HepG2 (cell line): ENCODE results near the gene HRG. TPM values are rescaled to one million over a fixed set of nuclear protein-coding genes. Genes with fewer than 3 reads are reported as not detected.

ENCODE experiments used
- AFF4 ChIP-seq: sonication (generic); formaldehyde crosslinking; IDR thresholded peaks from 2 replicates; pipeline ENCODE4 v1.4.0; 2020; ENCODE audit warnings: missing genetic modification reagents
- BRF2 ChIP-seq: sonication (generic); formaldehyde crosslinking; IDR thresholded peaks from 2 replicates; pipeline ENCODE4 v1.8.1; 2022; ENCODE audit warnings: mild to moderate bottlenecking, missing genetic modification reagents
- DPF2 ChIP-seq: sonication (generic); formaldehyde crosslinking; IDR thresholded peaks from 2 replicates; pipeline ENCODE4 v1.4.0; 2020; ENCODE audit warnings: mild to moderate bottlenecking, low read depth, missing genetic modification reagents, borderline replicate concordance
- FOXC1 ChIP-seq: sonication (generic); formaldehyde crosslinking; IDR thresholded peaks from 2 replicates; pipeline ENCODE4 v1.8.0; 2022; ENCODE audit warnings: mild to moderate bottlenecking, missing genetic modification reagents, borderline replicate concordance
- GMEB1 ChIP-seq: sonication (generic); formaldehyde crosslinking; IDR thresholded peaks from 2 replicates; pipeline ENCODE4 v1.5.1; 2020; ENCODE audit warnings: missing genetic modification reagents, mild to moderate bottlenecking, borderline replicate concordance
- KDM2A ChIP-seq: sonication (generic); formaldehyde crosslinking; IDR thresholded peaks from 2 replicates; pipeline ENCODE4 v1.4.0; 2020; ENCODE audit warnings: low read depth, missing genetic modification reagents, borderline replicate concordance
- MXD4 ChIP-seq: IDR thresholded peaks from 2 replicates; pipeline ENCODE4 v1.6.1; 2016; ENCODE audit warnings: mild to moderate bottlenecking, missing biosample characterization, missing genetic modification reagents
- NR2F1 ChIP-seq, 2 experiments: fragments of 450-650 bp in 1 of 2; formaldehyde crosslinking in 1 of 2; IDR thresholded peaks; 2 replicates each; pipeline versions ENCODE4 v1.5.0 to v1.6.1; 2016 to 2020; ENCODE audit warnings: mild to moderate bottlenecking in 1 of 2, missing compliant biosample characterization in 1 of 2, missing genetic modification reagents in 1 of 2, moderate library complexity in 1 of 2
- ONECUT2 ChIP-seq: sonication (generic); formaldehyde crosslinking; IDR thresholded peaks from 2 replicates; pipeline ENCODE4 v1.4.0; 2020; ENCODE audit warnings: missing genetic modification reagents
- PCBP1 ChIP-seq: fragments of 200-400 bp; formaldehyde crosslinking; IDR thresholded peaks from 2 replicates; pipeline ENCODE4 v1.6.1; 2017; ENCODE audit warnings: mild to moderate bottlenecking, low read depth, low read length, borderline replicate concordance
- RBM22 ChIP-seq: fragments of 200-400 bp; formaldehyde crosslinking; optimal IDR thresholded peaks from 2 replicates; pipeline ENCODE3; 2017; ENCODE audit warnings: mild to moderate bottlenecking, low read length, moderate library complexity
- SYNCRIP ChIP-seq: fragments of 200-400 bp; formaldehyde crosslinking; IDR thresholded peaks from 2 replicates; pipeline ENCODE4 v1.6.1; 2018; ENCODE audit warnings: mild to moderate bottlenecking, low read depth, low read length; ENCODE audit not compliant: insufficient read depth
- TBP ChIP-seq: sonication (generic); formaldehyde crosslinking; IDR thresholded peaks from 2 replicates; pipeline ENCODE4 v1.5.0; 2020; ENCODE audit warnings: missing genetic modification reagents
- ZNF180 ChIP-seq: sonication (generic); formaldehyde crosslinking; IDR thresholded peaks from 2 replicates; pipeline ENCODE4 v1.4.0; 2020; ENCODE audit warnings: low read depth, missing genetic modification reagents, borderline replicate concordance
- ZNF550 ChIP-seq: sonication (generic); formaldehyde crosslinking; IDR thresholded peaks from 2 replicates; pipeline ENCODE4 v1.4.0; 2020; ENCODE audit warnings: mild to moderate bottlenecking, missing genetic modification reagents, borderline replicate concordance
- ZNF574 ChIP-seq: sonication (generic); formaldehyde crosslinking; IDR thresholded peaks from 2 replicates; pipeline ENCODE4 v1.4.0; 2020; ENCODE audit warnings: missing genetic modification reagents
- ZNF644 ChIP-seq: IDR thresholded peaks from 2 replicates; pipeline ENCODE4 v1.6.1; 2016; ENCODE audit warnings: low read depth
- ZNF709 ChIP-seq: sonication (generic); formaldehyde crosslinking; IDR thresholded peaks from 2 replicates; pipeline ENCODE4 v1.5.0; 2020; ENCODE audit warnings: mild to moderate bottlenecking, missing genetic modification reagents
- polyA plus RNA-seq, 8 experiments: library from polyadenylated mRNA; depleted of rRNA in 3 of 8; stranded (reverse) in 7 of 8; unstranded in 1 of 8; fragments of >200 nt; fragmentation: Illumina TruSeq in 4 of 8; extraction: Trizol in 4 of 8; gene quantifications; 2 replicates each; pipeline versions ENCODE4 v1.2.1 to v1.2.3, GENCODE V29; 2011 to 2016; ENCODE audit warnings: low read depth in 4 of 8, missing spikeins in 1 of 8, mixed read lengths in 1 of 8; ENCODE audit not compliant: insufficient read depth in 1 of 8
- total RNA-seq, 5 experiments: library from RNA; depleted of rRNA; stranded (reverse); fragments of >200 nt; fragmentation: Illumina TruSeq; extraction: Trizol; gene quantifications; 2 replicates each; pipeline ENCODE4 v1.2.3, GENCODE V29; 2016; ENCODE audit warnings: low read depth in 1 of 5

The HRG gene
- total and polyA plus RNA-seq, 2 of the 13 experiments (the other 11 are each of a cell fraction or from before 2014, with no cell fraction given): 0.09 to 0.11 TPM

- TF ChIP-seq AFF4 (no peak), ONECUT2 (no peak), SYNCRIP (no peak), KDM2A (CRISPR knock-in tag) (peak; percentile 9; the same call in 1 of the 2 replicates), ZNF709 (peak; percentile 54; the same call in 1 of the 2 replicates), RBM22 (peak; percentile 93), FOXC1 (CRISPR knock-in tag) (peak; percentile 89), ZNF180 (CRISPR knock-in tag) (no peak), PCBP1 (peak; percentile 49; the same call in 1 of the 2 replicates), NR2F1 (CRISPR knock-in tag; IDR thresholded peaks at IDR 0.05) (no peak), TBP (CRISPR knock-in tag) (peak; percentile 16), ZNF550 (no peak), BRF2 (peak; percentile 88), ZNF574 (peak; percentile 50; the same call in 1 of the 2 replicates), DPF2 (CRISPR knock-in tag) (no peak), MXD4 (CRISPR knock-in tag) (0 out of 2 replicates have a peak, but pooled peaks have one; percentile 7), GMEB1 (CRISPR knock-in tag) (peak; percentile 51; the same call in 1 of the 2 replicates), ZNF644 (CRISPR knock-in tag) (no peak; the same call in 1 of the 2 replicates)
Measured at GRCh38 chr3:186620213-186621092, 45.4 kb upstream of the HRG start (continued).
